Large intestine (tissue), 3 donors: Measurements from ENCODE around the gene SERPINE1. TPM values are rescaled to one million over a fixed set of nuclear protein-coding genes. Genes with fewer than 3 reads are reported as not detected.
"Not testable (repeated sequence)": the region's sequence is repeated elsewhere in the genome, so short reads cannot be mapped to it uniquely, and the experiment has no call there.

Source experiments
- DNase-seq, 2 donors: peaks; one replicate each; pipeline versions ENCODE4 v3.0.0 to v3.0.0-alpha.2; 2013
- H3K27ac ChIP-seq: one replicate; pipeline ENCODE4 v1.5.1; 2013; ENCODE audit warnings: low read length
- H3K27me3 ChIP-seq: 2 replicates; pipeline ENCODE4 v1.6.1; 2013; ENCODE audit warnings: low read length; ENCODE audit not compliant: control insufficient read depth, insufficient read depth
- H3K36me3 ChIP-seq: 2 replicates; pipeline ENCODE4 v1.6.1; 2013; ENCODE audit warnings: low read length; ENCODE audit not compliant: control insufficient read depth, insufficient read depth
- H3K4me1 ChIP-seq: one replicate; pipeline ENCODE4 v1.6.1; 2013; ENCODE audit warnings: low read length; ENCODE audit not compliant: control insufficient read depth, insufficient read depth
- H3K4me3 ChIP-seq: one replicate; pipeline ENCODE4 v1.5.1; 2013; ENCODE audit warnings: low read length
- H3K9me3 ChIP-seq: one replicate; pipeline ENCODE4 v1.6.1; 2013; ENCODE audit warnings: mild to moderate bottlenecking, low read depth, low read length, moderate library complexity; ENCODE audit not compliant: control insufficient read depth
- WGBS: methylation state at CpG from one replicate; pipeline ENCODE4 v1.1.5; 2013; ENCODE audit warnings: low lambda C conversion rate; ENCODE audit not compliant: insufficient coverage; 5-methylcytosine and 5-hydroxymethylcytosine counted together
- polyA plus RNA-seq: library from polyadenylated mRNA; unstranded; fragments of 120-200 nt; gene quantifications from one replicate; pipeline ENCODE4 v1.2.1, GENCODE V29; 2013

SERPINE1 gene
- polyA plus RNA-seq, 1 donor: 1.7 TPM

DNA sequence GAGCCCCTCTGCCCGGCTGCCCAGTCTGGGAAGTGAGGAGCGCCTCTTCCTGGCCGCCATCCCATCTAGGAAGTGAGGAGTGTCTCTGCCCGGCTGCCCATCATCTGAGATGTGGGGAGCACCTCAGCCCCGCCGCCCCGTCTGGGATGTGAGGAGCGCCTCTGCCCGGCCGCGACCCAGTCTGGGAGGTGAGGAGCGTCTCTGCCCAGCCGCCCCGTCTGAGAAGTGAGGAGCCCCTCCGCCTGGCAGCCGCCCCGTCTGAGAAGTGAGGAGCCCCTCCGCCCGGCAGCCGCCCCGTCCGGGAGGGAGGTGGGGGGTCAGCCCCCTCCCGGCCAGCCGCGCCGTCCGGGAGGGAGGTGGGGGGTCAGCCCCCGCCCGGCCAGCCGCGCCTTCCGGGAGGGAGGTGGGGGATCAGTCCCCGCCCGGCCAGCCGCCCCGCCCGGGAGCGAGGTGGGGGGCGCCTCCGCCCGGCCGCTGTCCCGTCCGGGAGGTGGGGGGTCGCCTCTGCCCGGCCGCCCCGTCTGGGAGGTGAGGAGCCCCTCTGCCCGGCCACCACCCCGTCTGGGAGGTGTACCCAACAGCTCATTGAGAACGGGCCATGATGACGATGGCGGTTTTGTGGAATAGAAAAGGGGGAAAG lies 34.5 kb upstream of the SERPINE1 start:
- not testable (repeated sequence) for DNase-seq, H3K27me3 ChIP-seq, H3K27ac ChIP-seq, H3K4me1 ChIP-seq, H3K4me3 ChIP-seq
- no CpG with 5 or more reads among the region's 53 CpGs for WGBS
- peaks cover 32% of the 10 kb centered on the region for H3K36me3 ChIP-seq
- H3K9me3 ChIP-seq: peaks cover 12% of the 10 kb centered on the region

- DNase-seq: no peak
- Histone ChIP-seq H3K36me3 (peaks cover 17% of the 10 kb centered on the region), H3K27ac (no peak overlapping the region), H3K27me3 (no peaks in the 10 kb centered on the region), H3K4me3 (no peak overlapping the region), H3K4me1 (no peaks in the 10 kb centered on the region), H3K9me3 (peaks cover 10% of the 10 kb centered on the region)
- WGBS: 95% methylated on average over 4 of the region's 4 CpGs
These were observed 33.0 kb upstream of the SERPINE1 start for GRCh38 chr7:101093906-101094305.

GRCh38 chr7:101094376-101094775 lies 32.5 kb upstream of the SERPINE1 start:
- Histone ChIP-seq H3K4me3 (no peak overlapping the region), H3K27me3 (no peaks in the 10 kb centered on the region), H3K4me1 (no peaks in the 10 kb centered on the region), H3K27ac (no peak overlapping the region), H3K36me3 (peaks cover 12% of the 10 kb centered on the region), H3K9me3 (peaks cover 9% of the 10 kb centered on the region)
- 77% methylated on average over 3 of the region's 9 CpGs for WGBS
- DNase-seq: no peak

DNA sequence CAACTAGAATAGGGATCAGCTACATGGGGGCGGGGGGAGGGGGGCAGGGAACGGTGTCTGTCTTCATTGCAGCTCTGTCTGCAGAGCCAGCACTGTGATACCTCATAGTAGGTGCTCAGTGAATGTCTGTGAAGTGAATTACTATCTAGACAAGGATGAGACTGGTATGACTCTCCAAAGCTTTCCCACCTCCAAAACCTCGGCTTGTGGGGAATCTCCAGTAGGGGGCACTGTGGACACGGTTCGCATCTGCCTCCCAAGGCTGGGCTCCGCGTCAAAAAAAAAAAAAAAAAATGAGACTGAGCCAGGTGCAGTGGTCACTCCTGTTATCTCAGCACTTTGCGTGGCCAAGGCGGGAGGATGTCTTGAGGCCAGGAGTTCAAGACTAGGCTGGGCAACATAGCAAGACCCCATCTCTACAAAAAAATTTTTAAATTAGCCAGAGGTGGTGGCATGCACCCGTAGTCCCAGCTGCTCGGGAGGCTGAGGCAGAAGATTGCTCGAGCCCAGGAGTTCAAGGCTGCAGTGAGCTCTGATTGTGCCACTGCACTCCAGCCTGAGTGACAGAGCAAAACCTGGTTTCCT lies 32.0 kb upstream of the SERPINE1 start:
- H3K27me3 ChIP-seq: no peaks in the 10 kb centered on the region
- H3K27ac ChIP-seq: no peak overlapping the region
- no CpG with 5 or more reads among the region's 12 CpGs for WGBS
- peaks cover 9% of the 10 kb centered on the region for H3K9me3 ChIP-seq
- peaks cover 7% of the 10 kb centered on the region for H3K36me3 ChIP-seq
- H3K4me1 ChIP-seq: no peaks in the 10 kb centered on the region
- DNase-seq: peak in 1 of 2 donors; percentile 19
- no peak overlapping the region for H3K4me3 ChIP-seq

DNA sequence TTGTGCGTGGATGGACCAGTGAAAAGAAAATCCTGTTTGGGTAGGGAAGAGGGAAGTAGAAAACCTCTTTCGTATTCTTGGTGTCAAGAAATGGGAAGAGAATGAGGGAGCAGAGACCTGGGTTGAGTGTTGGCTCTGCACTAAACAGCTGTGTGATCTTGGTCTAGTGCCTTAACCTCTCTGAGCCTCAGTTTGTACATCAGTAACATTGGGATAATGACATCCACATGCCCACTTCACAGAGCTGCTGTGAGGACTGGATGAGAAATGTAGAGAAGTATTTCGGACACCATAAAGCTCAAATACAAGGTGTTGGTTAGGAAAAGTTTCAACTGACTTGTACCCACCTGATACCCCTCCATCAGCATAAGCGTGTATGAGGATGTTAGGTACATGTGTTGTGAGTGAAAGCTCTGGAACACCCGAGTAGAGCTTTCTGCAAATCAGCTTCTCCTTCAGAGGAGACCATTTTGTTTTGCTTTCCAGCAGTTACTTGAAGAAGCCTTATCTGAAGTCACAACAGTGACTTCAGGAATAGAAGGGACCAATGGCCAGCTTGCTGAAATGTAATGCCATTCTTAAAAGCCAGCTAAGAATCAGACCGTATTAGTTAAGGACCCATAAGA lies 30.5 kb upstream of the SERPINE1 start:
- peaks cover 9% of the 10 kb centered on the region for H3K9me3 ChIP-seq
- no CpG with 5 or more reads among the region's 6 CpGs for WGBS

GRCh38 chr7:101096957-101097347 lies 30.0 kb upstream of the SERPINE1 start:
- Histone ChIP-seq H3K4me3 (no peak overlapping the region), H3K9me3 (peaks cover 4% of the 10 kb centered on the region), H3K27me3 (peaks cover 8% of the 10 kb centered on the region), H3K4me1 (no peaks in the 10 kb centered on the region), H3K36me3 (no peaks in the 10 kb centered on the region), H3K27ac (no peak overlapping the region)
- WGBS: 100% methylated on average over 1 of the region's 5 CpGs
- no peak for DNase-seq

More for the DNA sequence above, 30.5 kb upstream of the SERPINE1 start:
- Histone ChIP-seq H3K27ac (no peak overlapping the region), H3K4me1 (no peaks in the 10 kb centered on the region), H3K27me3 (peaks cover 8% of the 10 kb centered on the region), H3K36me3 (no peaks in the 10 kb centered on the region), H3K4me3 (no peak overlapping the region)
- DNase-seq: no peak

- H3K4me3 ChIP-seq: no peak overlapping the region
- no peak for DNase-seq
- H3K27me3 ChIP-seq: peaks cover 8% of the 10 kb centered on the region
- H3K36me3 ChIP-seq: no peaks in the 10 kb centered on the region
- H3K4me1 ChIP-seq: no peaks in the 10 kb centered on the region
- H3K9me3 ChIP-seq: no peaks in the 10 kb centered on the region
- no peak overlapping the region for H3K27ac ChIP-seq
- 100% methylated on average over 4 of the region's 4 CpGs for WGBS
These were observed 29.3 kb upstream of the SERPINE1 start for GRCh38 chr7:101097561-101097960.

DNA sequence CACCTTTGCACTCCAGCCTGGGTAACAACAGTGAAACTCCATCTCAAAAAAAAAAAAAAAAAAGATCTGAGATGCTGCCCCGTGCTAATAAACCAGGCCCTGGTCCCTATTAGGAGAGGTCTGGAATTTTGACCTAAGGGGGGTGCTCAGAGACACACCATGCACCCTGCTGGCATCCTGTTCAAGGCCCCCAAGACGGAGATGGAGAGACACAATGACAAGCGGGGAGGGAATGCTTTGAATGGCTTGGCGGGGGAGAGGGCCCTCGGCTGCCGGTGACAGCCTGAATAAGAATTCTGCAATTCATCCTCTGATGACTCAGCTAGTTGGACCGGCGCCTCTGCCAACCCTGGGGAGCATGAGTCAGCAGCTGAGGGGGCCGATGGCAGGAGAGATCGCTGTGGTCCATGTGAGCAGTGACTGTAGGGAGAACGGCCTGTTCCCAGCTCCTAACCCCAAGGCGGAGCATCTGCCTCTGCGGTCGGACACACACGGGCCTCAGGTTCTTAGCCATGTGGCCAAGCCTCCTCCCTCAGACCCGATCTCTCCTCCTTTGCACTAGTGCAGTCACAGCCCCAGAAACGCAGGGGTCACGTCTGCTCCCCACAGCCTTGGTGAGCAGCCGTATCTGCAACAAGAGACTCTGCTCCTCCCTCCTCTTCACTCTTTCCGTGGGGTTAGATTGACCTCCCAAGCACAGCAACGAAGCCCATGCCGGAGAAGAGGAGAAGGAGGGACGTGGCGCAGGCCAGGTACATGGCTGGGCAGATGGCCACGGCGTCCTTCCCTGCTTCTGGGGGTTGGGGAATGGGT lies 26.7 kb upstream of the SERPINE1 start:
- Histone ChIP-seq H3K4me1 (peaks cover 4% of the 10 kb centered on the region), H3K27ac (no peak overlapping the region), H3K4me3 (no peak overlapping the region), H3K9me3 (no peaks in the 10 kb centered on the region), H3K27me3 (peaks cover 8% of the 10 kb centered on the region), H3K36me3 (no peaks in the 10 kb centered on the region)
- peak; percentile 66 to 74 for DNase-seq
- WGBS: no CpG with 5 or more reads among the region's 26 CpGs

DNA sequence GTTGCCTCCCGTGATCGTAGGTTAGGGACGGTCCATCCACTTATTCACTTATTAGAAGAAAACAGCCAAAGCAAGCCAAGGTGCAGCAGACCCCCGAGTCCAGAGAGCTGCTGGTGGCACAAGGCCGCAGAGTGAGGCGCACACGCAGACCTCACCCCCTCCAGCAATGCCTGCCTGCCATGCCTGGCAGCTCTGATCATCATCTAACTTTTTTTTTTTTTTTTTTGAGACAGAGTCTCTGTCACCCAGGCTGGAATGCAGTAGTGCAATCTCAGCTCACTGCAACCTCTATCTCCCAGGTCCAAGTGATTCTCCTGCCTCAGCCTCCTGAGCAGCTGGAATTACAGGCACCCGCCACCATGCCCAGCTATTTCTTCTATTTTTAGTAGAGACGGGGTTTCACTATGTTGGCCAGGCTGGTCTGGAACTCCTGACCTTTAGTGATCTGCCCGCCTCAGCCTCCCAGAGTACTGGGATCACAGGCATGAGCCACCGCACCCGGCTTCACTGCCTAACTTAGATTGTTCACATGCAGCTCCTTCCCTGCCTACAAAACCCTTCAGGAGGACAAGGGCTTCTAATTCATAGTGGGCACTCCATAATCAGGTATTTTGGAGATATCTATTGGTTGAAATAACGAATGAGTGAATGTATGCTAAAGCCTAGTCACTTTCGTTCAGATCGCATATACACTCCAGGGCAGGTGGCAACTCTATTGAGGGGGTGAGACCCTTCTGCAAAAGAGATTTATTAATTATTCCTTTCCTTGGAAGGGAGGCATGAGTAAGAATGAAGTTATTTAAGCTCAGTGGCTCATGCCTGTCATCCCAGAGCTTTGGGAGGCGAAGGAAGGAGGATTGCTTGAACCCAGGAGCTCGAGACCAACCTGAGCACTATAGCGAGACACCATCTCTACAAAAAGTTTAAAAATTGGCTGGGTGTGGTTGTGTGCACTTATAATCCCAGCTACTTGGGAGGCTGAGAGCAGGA lies 25.8 kb upstream of the SERPINE1 start:
- Histone ChIP-seq H3K9me3 (no peaks in the 10 kb centered on the region), H3K27ac (no peak overlapping the region), H3K4me3 (no peak overlapping the region), H3K4me1 (peaks cover 4% of the 10 kb centered on the region), H3K36me3 (no peaks in the 10 kb centered on the region), H3K27me3 (peaks cover 8% of the 10 kb centered on the region)
- DNase-seq: no peak
- WGBS: no CpG with 5 or more reads among the region's 18 CpGs
